Measurements from ENCODE around the gene CTSF. TPM values are rescaled to one million over a fixed set of nuclear protein-coding genes. Genes with fewer than 3 reads are reported as not detected.

CTSF gene
- total RNA-seq, 1 experiment from 2014 or later: 0.98 TPM

DNA sequence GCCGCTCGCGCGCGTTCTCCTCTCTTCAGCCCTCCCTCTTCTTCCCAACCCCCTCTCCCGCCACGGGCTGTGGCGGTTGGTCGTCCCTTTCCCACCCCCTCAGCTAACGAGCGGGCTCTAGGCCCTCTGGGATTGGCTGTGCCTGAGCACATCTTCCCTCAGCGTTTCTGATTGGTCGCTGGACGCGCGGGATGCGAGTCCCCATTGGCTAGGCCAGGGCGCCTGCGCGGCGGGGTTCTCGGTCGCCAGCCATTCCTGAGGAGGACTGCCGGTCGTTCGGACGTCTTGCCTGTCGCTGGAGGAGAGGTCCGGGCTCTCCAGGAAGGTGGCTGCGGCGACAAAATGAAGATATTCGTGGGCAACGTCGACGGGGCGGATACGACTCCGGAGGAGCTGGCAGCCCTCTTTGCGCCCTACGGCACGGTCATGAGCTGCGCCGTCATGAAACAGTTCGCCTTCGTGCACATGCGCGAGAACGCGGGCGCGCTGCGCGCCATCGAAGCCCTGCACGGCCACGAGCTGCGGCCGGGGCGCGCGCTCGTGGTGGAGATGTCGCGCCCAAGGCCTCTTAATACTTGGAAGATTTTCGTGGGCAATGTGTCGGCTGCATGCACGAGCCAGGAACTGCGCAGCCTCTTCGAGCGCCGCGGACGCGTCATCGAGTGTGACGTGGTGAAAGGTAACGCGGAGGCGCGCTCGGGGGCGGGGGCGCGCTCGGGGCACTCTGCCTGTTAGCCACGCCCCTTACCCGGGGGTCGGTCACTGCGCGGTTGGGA is 48.2 kb upstream of the CTSF start, which contains the start of gene RBM14:
Gene RBM14, plus strand, starts transcription at position 252 of the 776 bp plus-strand sequence. Its CDS starts 91 bp downstream, at position 343.
- peak within 1 kb of the TSS; percentile 99 for H3K18ac ChIP-seq (ENCODE audit: insufficient read length, low read depth, low read length)
- H2BK20ac ChIP-seq (ENCODE audit: low read depth, low read length, poor library complexity, severe bottlenecking): no peak within 1 kb of the TSS
- H2BK120ac ChIP-seq (ENCODE audit: low read depth, low read length, poor library complexity, severe bottlenecking): no peak within 1 kb of the TSS
- Mint-ChIP-seq H3K9me3 (no peaks in the 10 kb centered on the region; a peak in 2 of 5 replicates), H3K36me3 (ENCODE audit: insufficient read depth in 1 of 3, low read depth in 3 of 3) (peaks cover 25 to 44% (median 38%) of the 10 kb centered on the region in 3 experiments), H3K27ac (peak within 1 kb of the TSS; percentile 99 to 100 (median 99)), H3K4me1 (peaks cover 29 to 41% of the 10 kb centered on the region in 2 experiments), H3K27me3 (ENCODE audit: low read depth) (no peaks in the 10 kb centered on the region), H3K4me3 (peak within 1 kb of the TSS; percentile 97 to 98)
- peak within 1 kb of the TSS; percentile 91 for H3K9ac ChIP-seq (ENCODE audit: extremely low read depth, insufficient read length, low read length)
- no CpG with 5 or more reads among the region's 90 CpGs for WGBS (ENCODE audit: extremely low coverage, insufficient read length, low lambda C conversion rate)
- H3K79me1 ChIP-seq (ENCODE audit: insufficient read depth, low read depth, low read length, poor library complexity, severe bottlenecking): peaks cover 6% of the 10 kb centered on the region
- H3K23me2 ChIP-seq (ENCODE audit: insufficient read length, low read depth, low read length, poor library complexity, severe bottlenecking): peaks cover 14% of the 10 kb centered on the region
- H3K27me3 ChIP-seq (ENCODE audit: insufficient read depth, low read length): no peaks in the 10 kb centered on the region
- H3T11ph ChIP-seq (ENCODE audit: low read length): no peak within 1 kb of the TSS
- peak within 1 kb of the TSS; percentile 98 for H3K14ac ChIP-seq (ENCODE audit: insufficient read depth, low read length)
- H3K4me2 ChIP-seq (ENCODE audit: insufficient read depth, insufficient read length, low read length): peak within 1 kb of the TSS; percentile 86
- no peak within 1 kb of the TSS for H4K8ac ChIP-seq (replicated peaks; ENCODE audit: insufficient read length, low read depth, low read length)
- H2BK12ac ChIP-seq (ENCODE audit: insufficient read length, low read depth, low read length): no peak within 1 kb of the TSS
- no peak within 1 kb of the TSS; the same call in 1 of the 2 replicates for H3K4ac ChIP-seq (ENCODE audit: low read depth, low read length)
- H2BK5ac ChIP-seq (ENCODE audit: insufficient read length, low read length): peak within 1 kb of the TSS; percentile 64
- no peaks in the 10 kb centered on the region for H3K9me3 ChIP-seq (ENCODE audit: control insufficient read depth, low read depth, low read length)
- no peaks in the 10 kb centered on the region for H4K20me1 ChIP-seq (ENCODE audit: control insufficient read depth, insufficient read depth, insufficient read length)
- H4K5ac ChIP-seq (ENCODE audit: insufficient read length, low read depth, low read length): no peak within 1 kb of the TSS
- H2BK15ac ChIP-seq (ENCODE audit: low read depth, low read length): no peak within 1 kb of the TSS
- peak; percentile 99 for DNase-seq
- H2AK5ac ChIP-seq (ENCODE audit: insufficient read length, low read length): no peak within 1 kb of the TSS
- TF ChIP-seq, protein P1, sequence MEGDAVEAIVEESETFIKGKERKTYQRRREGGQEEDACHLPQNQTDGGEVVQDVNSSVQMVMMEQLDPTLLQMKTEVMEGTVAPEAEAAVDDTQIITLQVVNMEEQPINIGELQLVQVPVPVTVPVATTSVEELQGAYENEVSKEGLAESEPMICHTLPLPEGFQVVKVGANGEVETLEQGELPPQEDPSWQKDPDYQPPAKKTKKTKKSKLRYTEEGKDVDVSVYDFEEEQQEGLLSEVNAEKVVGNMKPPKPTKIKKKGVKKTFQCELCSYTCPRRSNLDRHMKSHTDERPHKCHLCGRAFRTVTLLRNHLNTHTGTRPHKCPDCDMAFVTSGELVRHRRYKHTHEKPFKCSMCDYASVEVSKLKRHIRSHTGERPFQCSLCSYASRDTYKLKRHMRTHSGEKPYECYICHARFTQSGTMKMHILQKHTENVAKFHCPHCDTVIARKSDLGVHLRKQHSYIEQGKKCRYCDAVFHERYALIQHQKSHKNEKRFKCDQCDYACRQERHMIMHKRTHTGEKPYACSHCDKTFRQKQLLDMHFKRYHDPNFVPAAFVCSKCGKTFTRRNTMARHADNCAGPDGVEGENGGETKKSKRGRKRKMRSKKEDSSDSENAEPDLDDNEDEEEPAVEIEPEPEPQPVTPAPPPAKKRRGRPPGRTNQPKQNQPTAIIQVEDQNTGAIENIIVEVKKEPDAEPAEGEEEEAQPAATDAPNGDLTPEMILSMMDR (conservative IDR thresholded peaks at IDR 0.05): no peak
- peak within 1 kb of the TSS; percentile 40 for H3K27ac ChIP-seq (ENCODE audit: insufficient read length, low read depth, low read length)
- H4K91ac ChIP-seq (ENCODE audit: insufficient read length, low read depth, low read length): no peak within 1 kb of the TSS
- no peak within 1 kb of the TSS for H3K23ac ChIP-seq (ENCODE audit: insufficient read length, low read depth, low read length)
- H3K56ac ChIP-seq (ENCODE audit: insufficient read length, low read depth, low read length): peak within 1 kb of the TSS; percentile 41
- H2AFZ ChIP-seq (ENCODE audit: low read length): no peak within 1 kb of the TSS
- H3K79me2 ChIP-seq (ENCODE audit: insufficient read depth, low read length): peaks cover 44% of the 10 kb centered on the region
- H3K4me1 ChIP-seq (ENCODE audit: insufficient read depth, low read length): no peaks in the 10 kb centered on the region; the same call in 1 of the 2 replicates
